ENCODE measurements around the gene DIAPH3.

The DIAPH3 gene

DNA sequence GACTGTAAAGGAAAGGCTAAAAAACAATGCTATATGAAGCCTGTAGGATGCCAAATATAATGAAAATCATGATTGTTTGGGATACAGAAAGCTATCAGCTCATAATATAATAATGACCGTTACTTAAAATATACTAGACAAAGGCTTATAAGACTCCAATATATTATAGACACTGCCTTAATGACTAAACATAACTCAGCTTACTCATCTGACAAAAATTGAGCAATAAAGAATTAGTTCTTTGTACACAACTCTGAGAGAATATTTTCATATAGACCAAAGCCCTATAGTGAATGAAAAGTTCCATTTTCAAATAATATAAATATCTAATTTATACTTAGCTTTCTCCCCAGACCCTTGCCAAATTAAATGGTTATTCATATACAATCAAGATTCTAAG is 283.3 kb downstream of the DIAPH3 start:
- TF ChIP-seq, protein P1, sequence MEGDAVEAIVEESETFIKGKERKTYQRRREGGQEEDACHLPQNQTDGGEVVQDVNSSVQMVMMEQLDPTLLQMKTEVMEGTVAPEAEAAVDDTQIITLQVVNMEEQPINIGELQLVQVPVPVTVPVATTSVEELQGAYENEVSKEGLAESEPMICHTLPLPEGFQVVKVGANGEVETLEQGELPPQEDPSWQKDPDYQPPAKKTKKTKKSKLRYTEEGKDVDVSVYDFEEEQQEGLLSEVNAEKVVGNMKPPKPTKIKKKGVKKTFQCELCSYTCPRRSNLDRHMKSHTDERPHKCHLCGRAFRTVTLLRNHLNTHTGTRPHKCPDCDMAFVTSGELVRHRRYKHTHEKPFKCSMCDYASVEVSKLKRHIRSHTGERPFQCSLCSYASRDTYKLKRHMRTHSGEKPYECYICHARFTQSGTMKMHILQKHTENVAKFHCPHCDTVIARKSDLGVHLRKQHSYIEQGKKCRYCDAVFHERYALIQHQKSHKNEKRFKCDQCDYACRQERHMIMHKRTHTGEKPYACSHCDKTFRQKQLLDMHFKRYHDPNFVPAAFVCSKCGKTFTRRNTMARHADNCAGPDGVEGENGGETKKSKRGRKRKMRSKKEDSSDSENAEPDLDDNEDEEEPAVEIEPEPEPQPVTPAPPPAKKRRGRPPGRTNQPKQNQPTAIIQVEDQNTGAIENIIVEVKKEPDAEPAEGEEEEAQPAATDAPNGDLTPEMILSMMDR (IDR thresholded peaks at IDR 0.05; ENCODE audit: insufficient read depth, missing control alignments), result no peak
- FAIRE-seq (no peak), DNase-seq (ENCODE audit: insufficient read length, low spot score) (no peak)

DNA sequence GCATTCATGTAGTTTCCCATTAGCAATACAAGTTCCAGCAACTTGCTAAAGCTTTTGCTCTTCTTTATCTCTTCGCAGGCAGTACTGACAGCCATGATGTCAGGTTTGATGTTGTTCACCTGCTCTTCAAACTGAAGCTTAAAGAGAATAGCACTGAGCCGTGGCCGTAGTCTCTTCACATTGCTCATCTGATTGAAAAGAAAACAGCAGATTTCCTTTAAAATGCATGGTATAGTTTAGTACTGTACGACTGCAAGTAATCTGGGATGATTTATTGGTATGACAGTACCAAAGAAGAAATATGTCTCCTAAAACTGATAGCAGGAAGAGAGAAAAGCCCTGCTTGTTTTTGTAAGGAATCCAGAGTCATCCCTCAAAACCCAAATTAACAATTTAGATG is 284.4 kb downstream of the DIAPH3 start:
- FAIRE-seq (no peak), DNase-seq (ENCODE audit: insufficient read length, low spot score) (no peak)
- TF ChIP-seq, protein P1 (IDR thresholded peaks at IDR 0.05; ENCODE audit: insufficient read depth, missing control alignments), result no peak

DNA sequence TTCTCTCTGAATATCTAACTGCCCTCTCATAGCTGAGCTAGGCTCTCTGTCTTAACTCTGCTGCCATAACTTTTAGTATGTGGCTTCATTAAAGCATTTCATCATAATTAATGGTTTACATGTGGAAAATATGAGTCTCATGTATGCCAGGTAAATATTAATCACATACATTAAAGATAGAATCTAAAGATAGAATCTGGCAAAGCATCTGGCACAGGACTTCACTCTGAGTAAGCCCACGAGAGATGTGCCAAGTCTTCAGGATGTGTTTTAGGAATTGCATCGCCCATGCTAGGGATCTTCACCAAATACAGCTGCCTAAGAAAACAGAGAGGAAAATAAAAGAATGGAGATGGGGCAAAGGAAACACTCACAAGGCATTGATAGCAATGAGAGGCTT is 285.8 kb downstream of the DIAPH3 start:
- no peak for DNase-seq (ENCODE audit: insufficient read length, low spot score)
- TF ChIP-seq, protein P1 (IDR thresholded peaks at IDR 0.05; ENCODE audit: insufficient read depth, missing control alignments), result no peak
- no peak for FAIRE-seq

DNA sequence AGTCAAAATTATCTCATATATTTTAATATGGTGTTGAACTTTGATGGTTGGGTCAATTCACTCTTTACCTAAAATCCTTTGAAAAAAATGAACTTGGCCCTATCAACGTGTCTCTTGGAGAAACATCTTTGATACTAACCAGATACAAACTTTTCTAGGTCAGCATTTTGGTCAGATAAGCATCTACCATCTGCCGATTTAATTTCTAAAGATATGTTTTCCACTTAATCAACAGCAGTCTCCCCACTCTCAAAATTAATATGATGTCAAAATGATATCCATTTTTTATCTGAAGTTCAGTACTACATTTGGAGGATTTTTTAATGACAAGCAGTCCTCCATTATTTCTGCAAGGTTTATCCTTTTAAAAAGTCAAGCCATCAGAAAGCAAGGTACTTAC is 288.8 kb downstream of the DIAPH3 start:
- TF ChIP-seq, protein P1 (IDR thresholded peaks at IDR 0.05; ENCODE audit: insufficient read depth, missing control alignments), result no peak
- FAIRE-seq, result no peak
- no peak for DNase-seq (ENCODE audit: insufficient read length, low spot score)

DNA sequence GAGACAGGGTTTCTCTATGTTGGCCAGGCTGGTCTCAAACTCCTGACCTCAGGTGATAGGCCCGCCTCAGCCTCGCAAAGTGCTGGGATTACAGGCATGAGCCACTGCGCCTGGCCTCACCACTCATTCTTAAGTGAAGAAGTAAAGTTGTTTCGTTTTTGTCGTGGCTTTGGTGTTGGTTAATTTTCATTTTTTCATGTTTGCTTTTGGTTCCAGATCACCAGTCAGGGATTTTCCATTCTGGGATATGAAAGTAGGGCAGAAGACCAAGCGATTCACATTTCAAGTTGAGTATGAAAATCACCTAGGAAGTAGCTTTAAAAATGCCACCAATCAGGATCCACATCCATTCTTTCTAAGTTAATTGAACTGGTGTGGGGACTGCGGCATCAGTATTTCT is 289.9 kb downstream of the DIAPH3 start:
- FAIRE-seq, result no peak

DNA sequence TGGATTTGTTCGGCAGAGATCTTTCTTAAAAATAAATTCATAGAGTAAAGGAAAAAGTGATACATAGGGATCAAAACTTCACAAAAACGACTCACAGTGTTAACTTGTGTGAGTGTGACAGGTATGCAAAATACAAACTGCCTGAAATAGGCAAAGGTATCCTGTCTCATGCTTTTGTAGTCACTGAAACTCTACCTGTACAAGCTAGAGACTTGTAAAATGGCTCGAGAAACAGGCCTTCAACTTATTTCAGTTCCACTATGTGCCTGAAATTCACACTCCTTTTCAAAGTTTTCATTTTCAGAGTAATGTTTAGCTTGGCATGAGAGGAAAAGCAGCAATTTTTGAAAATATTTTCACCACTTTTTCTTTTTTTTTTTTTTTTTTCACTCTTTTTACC is 290.4 kb downstream of the DIAPH3 start:
- no peak for FAIRE-seq
- no peak for DNase-seq (ENCODE audit: insufficient read length, low spot score)
- TF ChIP-seq, protein P1 (IDR thresholded peaks at IDR 0.05; ENCODE audit: insufficient read depth, missing control alignments), result no peak

More for the DNA sequence above, 289.9 kb downstream of the DIAPH3 start:
- TF ChIP-seq, protein P1 (IDR thresholded peaks at IDR 0.05; ENCODE audit: insufficient read depth, missing control alignments), result no peak
- DNase-seq (ENCODE audit: insufficient read length, low spot score), result no peak

DNA sequence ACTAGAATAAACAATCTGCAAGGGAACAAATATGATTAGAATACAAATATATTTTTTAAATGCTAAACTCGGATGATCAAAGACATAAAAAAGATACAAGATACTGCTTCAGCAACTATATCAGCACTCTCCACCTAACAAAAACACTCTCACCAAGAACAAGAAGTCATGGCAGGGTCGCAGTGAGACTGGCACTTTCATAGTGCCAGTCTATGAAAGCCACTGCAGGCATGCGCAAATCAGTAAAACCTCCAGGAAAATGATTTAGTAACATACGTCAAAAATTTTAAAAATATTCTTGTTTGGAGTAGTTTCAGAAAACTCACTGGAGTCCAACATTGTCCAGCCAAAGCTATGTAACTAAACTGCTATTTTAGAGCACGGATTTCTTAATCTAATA is 295.9 kb downstream of the DIAPH3 start:
- FAIRE-seq, result no peak
- no peak for DNase-seq (ENCODE audit: insufficient read length, low spot score)

More for the DNA sequence above, 295.9 kb downstream of the DIAPH3 start:
- TF ChIP-seq, protein P1 (IDR thresholded peaks at IDR 0.05; ENCODE audit: insufficient read depth, missing control alignments), result no peak
